HG03196 (cell line): ENCODE data around the gene CELF4.

Experiments
- ATAC-seq: cut with Tn5 transposase; IDR thresholded peaks from one replicate; pipeline ENCODE4 v1.9.1; 2021; ENCODE audit not compliant: unreplicated experiment

The CELF4 gene

GRCh38 chr18:37527395-37527794, 38.2 kb downstream of the CELF4 start:
- no peak for ATAC-seq

GRCh38 chr18:37525262-37525585, 40.4 kb downstream of the CELF4 start:
- ATAC-seq, result no peak

- no peak for ATAC-seq
These were observed 40.9 kb downstream of the CELF4 start for GRCh38 chr18:37524498-37525261.

GRCh38 chr18:37524139-37524497, 41.5 kb downstream of the CELF4 start:
- ATAC-seq, result no peak

- no peak for ATAC-seq
These were observed 43.8 kb downstream of the CELF4 start for GRCh38 chr18:37521510-37522465.

GRCh38 chr18:37520508-37520907, 45.1 kb downstream of the CELF4 start:
- ATAC-seq, result no peak

GRCh38 chr18:37519510-37520135, 46.0 kb downstream of the CELF4 start:
- no peak for ATAC-seq

- ATAC-seq, result no peak
These were observed 49.2 kb downstream of the CELF4 start for GRCh38 chr18:37516361-37516853.

- no peak for ATAC-seq
These were observed 50.6 kb downstream of the CELF4 start for GRCh38 chr18:37514953-37515352.

- no peak for ATAC-seq
These were observed 53.2 kb downstream of the CELF4 start for GRCh38 chr18:37512400-37512799.

- no peak for ATAC-seq
These were observed 53.8 kb downstream of the CELF4 start for GRCh38 chr18:37511721-37512298.

- no peak for ATAC-seq
These were observed 56.0 kb downstream of the CELF4 start for GRCh38 chr18:37509600-37509999.

- ATAC-seq, result no peak
These were observed 57.4 kb downstream of the CELF4 start for GRCh38 chr18:37508207-37508606.

- ATAC-seq, result no peak
These were observed 58.4 kb downstream of the CELF4 start for GRCh38 chr18:37507239-37507638.

- ATAC-seq, result no peak
These were observed 59.6 kb downstream of the CELF4 start for GRCh38 chr18:37506001-37506400.

- ATAC-seq, result no peak
These were observed 60.3 kb downstream of the CELF4 start for GRCh38 chr18:37505321-37505720.

- ATAC-seq, result no peak
These were observed 63.0 kb downstream of the CELF4 start for GRCh38 chr18:37502601-37503000.

- no peak for ATAC-seq
These were observed 63.6 kb downstream of the CELF4 start for GRCh38 chr18:37502036-37502435.

GRCh38 chr18:37501136-37501535, 64.5 kb downstream of the CELF4 start:
- no peak for ATAC-seq

- ATAC-seq, result no peak
These were observed 65.7 kb downstream of the CELF4 start for GRCh38 chr18:37499913-37500312.

- no peak for ATAC-seq
These were observed 66.6 kb downstream of the CELF4 start for GRCh38 chr18:37499044-37499443.
